GM19467 (cell line): ENCODE measurements around the gene DSTN.
A peak's percentile ranks its signal among the peaks of the same experiment; 100 is the strongest.

Source experiments
- ATAC-seq: cut with Tn5 transposase; IDR thresholded peaks from one replicate; pipeline ENCODE4 v1.9.1; 2021; ENCODE audit warnings: mild to moderate bottlenecking, moderate library complexity; ENCODE audit not compliant: unreplicated experiment

Gene DSTN

DNA sequence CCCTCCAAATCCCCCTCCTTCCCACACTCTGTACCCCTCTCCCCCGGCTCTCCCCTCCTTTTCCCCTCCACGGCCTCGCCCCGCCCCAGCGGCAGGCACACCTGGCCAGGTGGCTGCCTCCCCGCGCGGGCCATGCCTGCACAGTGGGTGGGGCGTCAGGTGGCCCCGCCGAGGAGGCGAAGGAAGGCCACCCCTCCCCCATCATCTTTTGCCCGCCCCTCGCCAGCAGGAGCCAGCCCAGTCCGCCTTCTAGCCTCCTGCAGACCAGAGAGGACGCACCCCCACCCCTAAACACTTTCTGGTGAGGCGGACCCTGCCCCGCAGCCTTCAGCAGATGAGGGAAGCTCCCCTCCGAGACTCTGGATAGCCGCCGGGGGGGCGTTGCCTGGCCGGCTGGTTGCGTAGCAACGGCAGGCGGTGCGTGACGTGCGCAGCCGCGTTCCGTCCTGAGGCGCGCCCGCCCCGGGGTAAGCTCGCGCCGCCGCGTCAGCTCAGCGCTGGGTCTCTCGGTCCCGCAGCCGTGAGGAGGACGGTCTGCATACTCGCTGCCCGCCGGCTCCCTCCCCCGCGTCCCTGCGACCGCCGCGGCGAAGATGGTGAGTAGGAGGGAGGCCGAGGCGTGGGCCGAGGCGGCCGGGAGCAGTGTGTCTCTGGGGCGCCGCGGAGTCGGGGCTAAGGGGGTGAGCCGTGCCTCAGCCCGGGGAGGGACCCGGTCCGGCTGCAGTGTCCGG lies at the start of gene DSTN:
Gene DSTN (plus strand): TSS at position 460 of the 731 bp plus-strand sequence. CDS start 134 bp downstream, at position 594.
- peak; percentile 90 for ATAC-seq

DNA sequence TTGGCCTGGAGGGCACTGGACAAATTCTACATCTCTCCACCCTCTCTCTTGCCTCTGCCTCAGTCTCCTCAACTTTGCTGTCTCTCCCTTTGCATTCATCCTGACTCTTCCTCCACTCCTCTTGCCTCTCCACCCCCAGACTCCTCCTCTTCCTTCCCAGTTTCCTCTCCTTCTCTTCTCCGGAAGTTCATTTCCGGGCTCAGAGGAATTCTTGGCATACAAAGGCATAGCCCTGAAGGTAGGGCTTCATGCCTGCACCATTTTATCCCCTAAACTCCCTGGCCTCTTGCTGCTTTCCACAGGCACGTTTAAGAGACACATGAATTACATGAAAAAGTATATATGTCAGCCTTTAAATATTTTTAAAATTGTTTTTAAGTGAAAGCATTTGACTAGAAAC lies 49.3 kb upstream of the DSTN start:
- ATAC-seq = no peak

DNA sequence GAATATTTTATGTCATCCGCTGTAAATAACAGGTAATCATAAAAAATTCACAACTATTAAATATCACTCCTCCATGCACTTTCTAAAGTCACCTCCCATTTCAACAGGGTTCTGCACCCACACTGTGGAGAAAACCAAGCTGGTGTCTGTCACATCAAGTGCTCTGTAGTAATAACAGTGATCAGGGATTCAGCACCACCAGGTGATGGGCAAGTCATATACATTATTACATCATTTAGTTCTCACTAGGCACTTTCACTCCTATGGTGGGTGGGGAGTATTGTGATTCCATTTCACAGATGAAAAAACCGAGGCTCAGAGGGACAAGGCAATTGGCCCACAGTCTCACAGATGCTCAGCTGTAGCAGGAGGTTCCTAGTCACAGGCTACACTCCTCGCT lies 47.3 kb upstream of the DSTN start:
- no peak for ATAC-seq

DNA sequence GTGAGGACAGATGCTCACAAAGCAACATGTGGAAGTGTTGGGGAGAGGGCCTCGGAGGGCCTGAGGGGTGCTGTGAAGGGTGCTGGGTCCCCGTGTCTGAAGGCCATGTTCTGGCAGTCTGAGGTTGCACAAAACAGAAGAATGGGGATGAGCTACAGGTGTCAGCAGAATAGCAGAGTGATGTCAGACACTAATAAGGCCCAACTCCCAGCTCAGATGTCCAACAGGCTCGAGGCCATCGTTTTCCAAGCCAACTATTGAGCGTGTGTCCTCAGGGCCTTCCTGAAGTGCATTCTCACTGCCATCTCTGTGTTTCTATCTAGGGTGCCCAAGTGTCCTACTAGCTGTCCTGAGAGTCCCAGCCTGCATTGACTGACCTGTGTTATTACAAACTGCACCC lies 46.5 kb upstream of the DSTN start:
- ATAC-seq = no peak

DNA sequence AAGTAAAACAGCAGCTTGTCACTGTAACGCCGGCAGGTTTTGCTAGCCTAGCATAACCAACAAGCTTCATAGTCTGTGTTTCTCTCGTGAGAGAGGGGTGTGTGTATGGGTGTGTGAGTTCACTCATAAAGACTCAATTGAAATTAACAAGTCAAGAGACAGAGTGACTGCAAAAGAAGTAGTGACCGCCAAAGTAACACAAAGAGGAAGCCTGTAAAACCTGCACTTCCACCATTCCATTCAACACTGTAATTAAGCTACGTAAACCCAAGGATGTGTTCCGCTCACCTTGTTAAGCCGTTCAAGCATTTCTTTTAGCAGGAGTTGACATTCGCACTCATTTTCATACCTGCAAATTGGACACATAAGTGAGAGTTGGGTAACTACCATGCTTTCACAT lies 45.3 kb upstream of the DSTN start:
- ATAC-seq = no peak

DNA sequence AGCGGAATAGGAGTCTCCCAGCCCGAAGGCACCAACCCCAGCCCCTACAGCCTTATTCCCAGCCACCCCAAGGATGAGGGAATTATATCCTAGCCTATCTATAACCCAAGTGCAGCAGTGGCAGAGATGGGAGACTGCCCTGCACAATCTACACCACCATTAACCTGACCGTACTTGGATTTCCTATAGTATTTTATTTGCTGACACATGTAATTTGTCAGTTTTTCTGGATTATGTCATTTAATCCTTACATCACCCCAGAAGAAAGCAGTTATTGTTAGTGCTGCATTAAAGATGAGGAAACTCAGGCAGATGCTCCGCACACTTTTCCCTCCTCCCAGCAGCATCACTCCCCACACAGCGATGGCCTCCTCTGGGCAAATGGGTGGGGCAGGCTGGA lies 44.7 kb upstream of the DSTN start:
- ATAC-seq = no peak

DNA sequence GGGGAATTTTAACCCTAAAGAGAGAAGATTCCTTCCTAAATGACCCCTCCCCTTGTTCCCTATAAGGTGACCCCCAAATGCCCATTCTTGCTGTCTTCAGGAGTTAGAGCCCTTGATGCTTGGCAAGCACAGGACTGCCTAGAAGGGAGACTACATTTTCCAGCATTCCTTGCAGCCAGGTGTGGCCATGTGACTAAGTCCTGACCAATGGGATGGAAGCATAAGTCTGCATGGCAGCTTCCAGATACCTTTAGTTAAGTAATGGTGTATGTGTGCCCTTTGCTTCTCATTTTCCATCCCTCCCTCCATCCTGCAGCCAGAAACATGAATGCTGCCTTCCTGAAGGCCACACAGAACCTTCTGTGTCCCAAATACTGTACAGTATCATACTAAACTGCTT lies 44.2 kb upstream of the DSTN start:
- no peak for ATAC-seq

DNA sequence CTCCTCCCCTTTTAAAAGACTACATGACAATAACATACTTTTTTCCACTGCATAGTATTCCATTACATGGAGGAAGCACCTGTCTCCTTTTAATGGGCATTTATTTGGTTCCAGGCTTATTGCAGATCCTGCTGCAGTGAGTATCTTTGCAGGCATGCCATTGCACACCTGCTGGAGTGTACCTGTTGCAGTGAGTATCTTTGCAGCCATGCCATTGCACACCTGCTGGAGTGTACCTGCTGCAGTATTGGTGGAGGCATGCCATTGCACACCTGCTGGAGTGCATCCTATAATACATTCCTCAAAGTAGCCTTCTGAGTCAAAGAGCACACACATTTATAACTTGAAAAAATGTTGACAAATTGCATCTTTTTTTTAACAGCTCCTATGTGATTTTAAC lies 40.3 kb upstream of the DSTN start:
- ATAC-seq = no peak

DNA sequence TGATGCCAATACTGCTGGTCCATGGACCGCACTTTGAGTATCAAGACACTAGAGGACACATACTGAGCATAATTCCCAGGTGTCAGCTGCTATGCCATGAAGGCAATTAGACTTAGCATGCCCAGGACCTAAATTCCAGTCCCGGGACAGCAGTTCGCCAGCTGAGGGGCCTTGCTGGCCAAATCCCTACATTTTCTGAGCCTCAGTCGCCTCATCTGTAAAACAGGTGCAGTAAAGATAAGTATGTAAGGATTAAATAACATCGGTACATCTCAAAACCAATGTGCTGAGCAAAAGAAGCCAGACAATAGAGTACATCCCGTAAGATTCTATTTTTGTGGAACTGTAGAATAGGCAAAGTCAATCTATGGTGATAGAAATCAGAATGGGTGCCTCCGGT lies 39.7 kb upstream of the DSTN start:
- ATAC-seq = no peak

DNA sequence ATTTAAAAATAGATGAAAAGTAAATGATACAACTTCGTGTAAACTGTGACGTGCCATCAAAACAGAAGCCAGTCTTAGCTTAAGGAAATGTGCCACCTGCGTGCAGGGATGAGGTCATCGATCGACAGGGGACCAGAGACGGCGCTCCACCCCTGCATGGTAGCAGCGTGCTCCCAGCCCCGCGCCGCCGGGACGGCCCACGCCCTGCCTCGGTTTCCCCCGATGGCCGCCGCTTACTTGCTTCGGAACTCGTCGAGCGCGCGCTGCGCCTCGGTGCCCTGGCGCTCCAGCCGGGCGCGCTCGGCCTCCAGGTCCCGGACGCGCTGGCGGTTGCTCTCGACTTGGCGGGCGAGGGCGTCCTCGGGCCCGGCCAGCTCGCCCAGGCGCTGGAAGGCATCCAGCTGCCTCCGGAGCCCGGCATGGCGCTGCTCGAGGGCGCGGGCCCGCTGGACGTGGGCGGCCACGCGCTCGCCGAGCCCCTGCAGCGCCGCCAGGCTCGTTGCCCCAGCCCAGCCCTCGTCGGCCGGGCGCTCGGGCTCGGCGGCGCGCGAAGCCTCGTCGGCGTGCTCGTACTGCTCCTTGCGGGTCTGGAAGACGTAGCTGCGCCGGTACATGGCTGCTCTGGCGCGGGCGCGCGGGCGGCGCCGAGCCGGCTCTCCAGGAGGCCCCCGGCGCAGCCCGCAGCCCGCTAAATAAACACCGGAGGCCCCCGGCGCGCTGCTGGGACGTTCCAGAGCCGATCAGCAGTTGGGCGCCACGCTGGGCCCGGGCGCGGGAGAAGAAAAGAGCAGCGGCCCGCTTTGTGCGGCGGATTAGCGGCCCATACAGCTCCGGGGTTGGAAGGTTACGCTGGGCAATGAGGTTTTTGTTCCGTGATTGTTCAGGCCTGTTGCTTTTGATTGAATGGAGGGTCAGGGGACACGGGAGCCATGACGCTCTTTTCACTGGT lies 38.9 kb upstream of the DSTN start, which contains the start of gene BFSP1:
Gene BFSP1 (minus strand): TSS at position 664 of the 949 bp plus-strand sequence. CDS start 50 bp downstream, at position 614.
- no peak for ATAC-seq

DNA sequence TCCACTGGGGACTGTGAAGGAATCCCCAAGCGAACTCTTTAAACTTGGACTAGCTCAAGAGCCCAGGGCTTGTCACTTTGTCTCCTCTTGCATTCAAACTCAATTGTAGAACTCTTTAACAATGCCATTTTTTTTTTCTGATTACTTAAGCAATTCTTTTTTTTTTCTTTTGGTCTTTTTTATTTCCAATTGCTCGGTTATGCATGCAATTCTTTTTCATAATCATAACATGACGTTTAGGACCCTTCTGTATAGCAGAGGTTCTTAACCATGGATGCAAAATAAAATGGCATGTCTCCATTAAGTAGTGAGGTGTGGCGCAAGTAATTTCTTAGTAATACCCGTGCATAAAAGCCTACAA lies 38.2 kb upstream of the DSTN start:
- ATAC-seq = no peak

DNA sequence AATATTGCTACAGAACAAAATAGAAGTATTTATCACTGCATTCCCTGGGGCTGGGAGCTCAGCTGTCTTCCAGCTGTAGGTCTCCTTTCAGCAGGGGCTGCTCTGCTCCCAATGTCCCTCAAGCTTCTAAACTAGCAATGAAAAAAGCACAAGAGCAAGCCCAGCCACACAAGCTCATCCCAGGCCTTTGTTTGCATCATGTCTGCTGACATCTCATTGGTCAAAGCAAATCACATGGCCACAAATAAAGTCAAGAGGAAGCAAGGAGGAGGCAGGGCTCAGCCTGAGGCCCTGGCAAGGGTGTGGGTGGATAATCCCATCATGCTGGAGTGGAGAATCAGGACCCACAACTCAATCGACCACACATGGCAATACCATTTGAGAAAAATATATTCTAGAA lies 36.5 kb upstream of the DSTN start:
- ATAC-seq = no peak

DNA sequence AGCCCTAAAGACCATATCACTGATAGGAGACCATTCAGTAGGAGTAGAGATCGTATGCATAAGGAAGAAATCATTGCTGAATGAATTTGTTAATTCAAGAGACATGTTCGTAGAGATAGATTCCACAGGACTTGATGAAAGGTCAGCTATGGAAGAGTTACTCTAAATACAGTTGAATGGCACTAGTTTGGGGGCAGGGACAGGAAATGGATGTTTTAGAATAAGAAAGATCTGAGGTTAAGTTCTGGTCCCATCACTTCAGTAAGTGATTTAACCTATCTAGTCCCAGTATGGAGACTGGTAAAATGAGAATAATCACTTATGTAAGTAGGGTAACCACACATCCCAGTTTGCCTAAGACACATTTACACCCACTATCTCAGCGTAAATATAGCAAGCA lies 35.8 kb upstream of the DSTN start:
- ATAC-seq = no peak

DNA sequence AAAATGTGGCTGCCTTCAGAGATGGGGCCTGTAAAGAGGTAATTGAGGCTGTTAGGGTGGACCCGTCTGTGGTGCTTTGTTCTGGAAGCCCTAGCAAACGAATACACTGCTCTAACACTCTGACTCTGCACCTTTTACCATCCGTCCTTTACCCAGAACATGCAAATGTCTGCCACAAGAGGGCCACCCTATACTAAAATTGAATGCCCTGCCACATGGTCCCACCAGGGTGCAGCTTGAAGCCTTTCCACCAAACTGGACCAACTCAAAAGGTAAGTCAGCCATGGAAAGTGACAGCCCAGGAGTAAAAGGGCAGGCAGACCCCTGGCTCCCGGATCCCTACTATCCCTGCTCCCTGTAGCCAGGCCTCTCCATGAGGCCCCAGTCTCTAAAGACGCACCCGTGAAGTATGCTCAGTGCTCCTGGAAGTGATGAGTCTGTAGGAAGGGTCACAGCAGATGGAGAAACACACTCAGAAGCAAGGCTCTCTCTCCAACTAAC lies 32.9 kb upstream of the DSTN start:
- ATAC-seq = peak; percentile 74

DNA sequence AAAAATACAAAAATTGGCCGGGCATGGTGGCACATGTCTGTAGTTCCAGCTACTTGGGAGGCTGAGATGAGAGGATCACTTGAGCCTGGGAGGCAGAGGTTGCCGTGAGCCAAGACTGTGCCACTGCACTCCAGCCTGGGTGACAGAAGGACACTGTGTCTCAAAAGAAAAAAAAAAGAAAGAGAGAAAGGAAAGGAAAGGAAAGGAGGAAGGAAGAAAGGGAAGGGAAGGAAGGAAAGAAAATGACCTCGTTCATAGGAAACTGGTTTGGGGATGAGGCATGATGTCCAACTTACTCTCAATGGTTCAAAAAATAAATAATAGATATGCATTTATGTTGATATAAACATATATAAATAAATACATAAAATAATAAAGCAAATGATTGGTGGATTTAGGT lies 31.9 kb upstream of the DSTN start:
- no peak for ATAC-seq

DNA sequence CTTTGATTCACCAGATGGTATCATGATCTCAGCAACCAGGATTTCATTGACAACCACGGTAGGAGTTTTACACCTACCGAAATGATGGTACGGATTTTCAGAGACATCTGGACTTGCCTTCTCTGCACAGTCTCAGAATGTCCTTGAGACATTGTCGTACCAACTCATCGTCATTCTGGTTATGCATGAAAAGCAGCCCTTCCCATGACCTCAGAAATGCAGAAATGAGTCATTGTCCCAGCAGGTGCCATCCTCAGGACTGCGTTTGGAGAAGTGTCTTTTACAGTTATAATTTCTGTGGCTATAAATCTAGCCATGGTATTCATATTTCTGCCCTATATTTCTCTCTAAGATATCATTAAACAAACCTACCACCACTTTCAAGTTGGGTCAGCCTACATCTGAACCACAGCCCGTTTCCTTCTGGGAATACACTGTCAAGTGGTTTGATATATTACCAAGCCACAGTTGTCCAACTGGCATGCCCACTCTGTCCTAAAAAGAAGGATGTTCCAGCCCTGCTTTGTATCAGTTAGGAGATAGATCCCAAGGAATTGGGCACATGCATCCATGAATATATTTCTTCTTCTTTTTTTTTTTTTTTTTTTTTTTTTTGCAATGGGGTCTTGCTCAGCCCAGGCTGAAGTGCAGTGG lies 31.2 kb upstream of the DSTN start:
- peak; percentile 61 for ATAC-seq

DNA sequence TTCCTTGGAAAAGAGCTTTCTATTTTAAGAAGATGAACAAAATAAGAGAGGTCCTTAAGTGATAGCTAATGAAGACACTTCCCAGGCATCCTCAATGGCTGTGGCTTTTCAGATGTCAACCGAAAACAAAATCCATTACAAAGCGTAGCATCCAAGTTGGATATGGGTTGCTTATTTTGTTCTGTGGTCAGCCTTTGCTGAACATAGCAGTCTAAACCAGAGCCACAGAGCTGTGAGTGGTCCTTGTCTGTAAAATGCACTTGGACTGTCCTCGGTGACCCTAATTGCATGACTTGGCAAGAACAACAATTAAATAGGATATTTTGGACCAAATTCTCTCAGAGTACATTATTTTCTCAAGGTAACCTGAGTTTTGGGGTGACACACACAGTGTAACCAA lies 28.3 kb upstream of the DSTN start:
- ATAC-seq = no peak

DNA sequence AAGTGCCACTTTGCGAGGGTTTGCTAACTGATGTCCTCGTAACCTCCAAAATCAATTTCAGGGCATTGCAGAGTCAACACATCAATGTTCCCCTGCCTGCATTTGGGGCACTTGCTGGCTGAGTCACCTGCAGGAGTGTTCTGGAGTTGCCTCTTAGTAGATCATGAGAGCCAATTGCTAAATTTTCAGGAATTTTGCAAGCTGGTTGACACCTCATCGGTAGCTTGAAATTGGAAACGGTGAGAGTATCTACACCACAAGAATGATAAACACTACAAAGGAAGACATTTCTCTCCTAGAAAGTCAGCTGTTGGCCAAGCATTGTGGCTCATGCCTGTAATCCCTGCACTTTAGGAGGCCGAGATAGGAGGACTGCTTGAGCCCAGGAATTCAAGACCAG lies 27.9 kb upstream of the DSTN start:
- no peak for ATAC-seq

DNA sequence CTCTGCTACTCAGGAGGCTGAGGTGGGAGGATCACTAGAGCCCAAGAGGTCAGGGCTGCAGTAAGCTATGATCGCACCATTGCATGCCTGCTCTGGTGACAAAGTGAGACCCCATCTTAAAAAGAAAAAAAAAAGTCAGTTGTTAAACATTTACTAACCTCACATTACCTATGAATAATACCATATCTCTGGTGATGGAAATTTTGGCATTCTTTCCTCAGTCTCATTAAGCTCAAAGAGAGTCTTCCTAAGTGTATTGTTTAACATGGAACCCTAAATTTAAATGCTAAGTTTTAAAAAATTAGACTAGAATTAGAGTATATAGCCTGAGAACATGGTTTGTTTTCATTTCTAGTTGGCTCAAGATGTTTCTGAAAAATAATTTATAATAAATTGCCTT lies 27.4 kb upstream of the DSTN start:
- no peak for ATAC-seq

DNA sequence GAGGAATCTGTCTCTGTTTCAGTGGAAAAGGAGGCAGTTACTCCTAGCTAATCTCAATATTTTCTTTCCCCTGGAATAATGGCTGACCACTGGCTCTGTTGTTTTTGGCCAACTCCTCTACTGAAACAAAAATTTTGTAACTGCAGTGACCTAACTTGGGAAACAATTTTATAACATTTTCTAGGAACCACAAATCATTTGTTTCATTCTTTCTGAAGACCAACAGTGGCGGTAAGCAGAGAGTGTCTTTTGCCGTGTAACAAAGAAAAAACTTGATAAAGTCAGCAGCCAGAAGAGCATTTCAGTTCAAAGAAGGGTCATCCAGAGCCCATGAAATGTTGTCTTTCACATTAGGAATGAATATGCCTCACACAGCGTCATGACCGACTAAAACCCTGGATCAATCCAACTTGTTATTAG lies 26.9 kb upstream of the DSTN start:
- ATAC-seq = no peak

DNA sequence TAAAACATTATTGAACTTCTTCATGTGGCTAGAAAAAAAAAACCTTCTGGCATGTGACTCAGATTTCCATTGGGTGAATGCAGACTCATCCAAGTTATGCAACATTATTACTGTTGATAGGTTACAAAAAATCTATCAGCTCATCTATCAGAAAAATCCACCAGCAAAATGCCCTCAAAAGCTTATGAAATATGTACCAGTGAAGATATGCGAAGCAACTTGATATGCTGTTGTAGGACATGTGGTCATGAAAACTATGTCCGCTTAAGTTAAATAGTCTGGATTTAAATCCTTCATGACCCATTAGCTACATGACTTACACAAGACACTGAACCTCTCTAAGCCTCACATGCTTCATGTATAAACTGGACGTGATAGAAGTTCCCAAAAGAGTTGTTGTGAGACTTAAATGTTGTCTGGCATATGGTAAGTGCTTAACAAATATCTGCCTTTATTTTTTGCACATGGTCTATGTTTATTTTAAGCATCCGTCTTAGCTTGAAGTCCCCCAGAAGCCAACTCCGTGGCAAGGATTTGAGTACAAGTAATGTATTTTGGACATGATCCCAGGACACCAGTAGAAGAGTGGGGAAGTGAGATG lies 26.2 kb upstream of the DSTN start:
- ATAC-seq = no peak
